Peyer's patch (tissue), 4 donors: Measurements from ENCODE around the gene VAV3.

ENCODE experiments used
- CTCF ChIP-seq, 6 experiments: fragments of 450-650 bp in 4 of 6; fragments of 200-600 bp in 2 of 6; sonication (generic) in 1 of 6; IDR thresholded peaks; one replicate each; pipeline ENCODE4 v1.5.1; 2017 to 2019; ENCODE audit warnings: antibody characterized with exemption in 6 of 6, mild to moderate bottlenecking in 3 of 6, moderate library complexity in 1 of 6
- POLR2A ChIP-seq, 2 donors: fragments of 450-650 bp; IDR thresholded peaks; one replicate each; pipeline ENCODE4 v1.5.1; 2017; ENCODE audit warnings: antibody characterized with exemption in 2 of 2, mild to moderate bottlenecking in 2 of 2, moderate library complexity in 2 of 2

- TF ChIP-seq CTCF (IDR thresholded peaks at IDR 0.05) = no peak
- TF ChIP-seq POLR2A (IDR thresholded peaks at IDR 0.05) = no peak
These were observed 121.0 kb downstream of the VAV3 start for GRCh38 chr1:107843989-107844388.
